NCI-H524 (cell line): Measurements from ENCODE around the gene PCNX4.
"Not testable (repeated sequence)": the region's sequence is repeated elsewhere in the genome, so short reads cannot be mapped to it uniquely, and the experiment has no call there.

Experiments used
- DNase-seq, 2 experiments: peaks; one replicate each; lab custom pipeline; 2025; lab: John Stamatoyannopoulos, UW

PCNX4 gene

GRCh38 chr14:60091550-60092525 lies at the start of gene PCNX4:
Gene PCNX4 (plus strand): TSS chr14:60091923. CDS start chr14:60107639, 15,716 bp downstream.
- peak; percentile 100 for DNase-seq

GRCh38 chr14:60047976-60048375 lies 43.7 kb upstream of the PCNX4 start:
- DNase-seq = not testable (repeated sequence)

- DNase-seq = no peak
Observed at GRCh38 chr14:60051721-60052221, 40.0 kb upstream of the PCNX4 start.

GRCh38 chr14:60058087-60058486 lies 33.6 kb upstream of the PCNX4 start:
- no peak for DNase-seq

- no peak for DNase-seq
Observed at GRCh38 chr14:60061371-60061770, 30.4 kb upstream of the PCNX4 start.

GRCh38 chr14:60064491-60065072 lies 27.1 kb upstream of the PCNX4 start:
- peak in 1 of 2 experiments; percentile 56 for DNase-seq

GRCh38 chr14:60067882-60068281 lies 23.8 kb upstream of the PCNX4 start:
- no peak for DNase-seq

GRCh38 chr14:60079723-60080122 lies 12.0 kb upstream of the PCNX4 start:
- DNase-seq = peak in 1 of 2 experiments; percentile 49

- DNase-seq = no peak
Observed at GRCh38 chr14:60085085-60085484, 6.6 kb upstream of the PCNX4 start.

GRCh38 chr14:60085693-60086092 lies 6.0 kb upstream of the PCNX4 start:
- DNase-seq = no peak

GRCh38 chr14:60087668-60088067 lies 4.1 kb upstream of the PCNX4 start:
- DNase-seq = peak; percentile 62 to 76

GRCh38 chr14:60089221-60089620 lies 2.5 kb upstream of the PCNX4 start:
- DNase-seq = no peak

- peak; percentile 95 to 96 for DNase-seq
Observed at GRCh38 chr14:60090864-60091519, 731 bp upstream of the PCNX4 start.

- DNase-seq = peak; percentile 57 to 63
Observed at GRCh38 chr14:60092526-60092920, 800 bp downstream of the PCNX4 start.

- no peak for DNase-seq
Observed at GRCh38 chr14:60093080-60093479, 1.4 kb downstream of the PCNX4 start.

- no peak for DNase-seq
Observed at GRCh38 chr14:60093606-60094005, 1.9 kb downstream of the PCNX4 start.

GRCh38 chr14:60094306-60094897 lies 2.7 kb downstream of the PCNX4 start:
- no peak for DNase-seq

- no peak for DNase-seq
Observed at GRCh38 chr14:60095231-60095630, 3.5 kb downstream of the PCNX4 start.

- no peak for DNase-seq
Observed at GRCh38 chr14:60095781-60096450, 4.2 kb downstream of the PCNX4 start.

- DNase-seq = no peak
Observed at GRCh38 chr14:60097974-60098373, 6.3 kb downstream of the PCNX4 start.

GRCh38 chr14:60099855-60100254 lies 8.1 kb downstream of the PCNX4 start:
- not testable (repeated sequence) for DNase-seq
